CD4-positive, alpha-beta T cell treated with Interleukin-4 for 4 hours (primary cell): Measurements from ENCODE around the gene GPR26.

Experiments
- DNase-seq: peaks from one replicate; pipeline ENCODE4 v3.0.0-alpha.2; 2020

GPR26 gene

GRCh38 chr10:123666318-123667236 is at the start of gene GPR26:
TSS of gene GPR26 (plus strand) at chr10:123666355. CDS start at chr10:123666408, 53 bp downstream.
- no peak for DNase-seq

- no peak for DNase-seq
These were observed 47.9 kb upstream of the GPR26 start for GRCh38 chr10:123618224-123618623.

DNA sequence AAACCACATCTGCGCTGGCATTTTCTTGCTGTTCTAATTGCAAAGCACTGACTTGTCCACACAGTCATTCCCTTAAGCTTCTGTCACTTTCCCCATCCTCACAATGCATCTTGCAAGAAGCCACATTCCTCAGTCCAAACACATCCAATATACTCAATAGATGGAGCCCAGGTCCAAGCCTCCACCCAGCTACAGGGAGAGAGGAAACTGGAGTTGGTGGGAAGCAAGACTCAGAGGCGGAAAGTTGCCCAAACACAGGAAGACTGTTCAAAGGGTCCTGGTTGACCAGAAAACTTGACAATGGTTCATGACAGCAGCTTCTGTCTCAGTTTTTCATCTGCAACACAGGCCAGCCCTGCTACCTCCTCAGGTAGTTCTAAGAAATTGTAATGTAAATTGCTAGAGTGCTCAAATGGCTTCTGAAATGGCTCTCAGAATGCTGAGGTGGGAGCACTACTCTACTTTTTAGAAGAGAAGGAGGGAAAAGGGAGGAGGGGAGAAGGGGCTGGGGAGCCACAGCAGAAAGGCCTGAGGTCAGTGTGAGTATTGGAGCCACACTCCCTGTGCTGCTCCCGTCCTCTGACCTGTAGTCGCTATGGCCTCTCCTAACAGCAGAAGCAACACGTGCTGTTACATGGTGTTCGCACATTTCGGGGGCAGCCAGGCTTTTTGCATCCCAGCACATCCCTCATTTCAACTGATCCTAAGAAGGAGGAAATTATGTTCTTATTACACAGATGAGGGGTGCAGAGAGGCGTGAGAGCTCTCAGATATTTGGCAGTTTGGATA is 46.9 kb upstream of the GPR26 start:
- no peak for DNase-seq

DNA sequence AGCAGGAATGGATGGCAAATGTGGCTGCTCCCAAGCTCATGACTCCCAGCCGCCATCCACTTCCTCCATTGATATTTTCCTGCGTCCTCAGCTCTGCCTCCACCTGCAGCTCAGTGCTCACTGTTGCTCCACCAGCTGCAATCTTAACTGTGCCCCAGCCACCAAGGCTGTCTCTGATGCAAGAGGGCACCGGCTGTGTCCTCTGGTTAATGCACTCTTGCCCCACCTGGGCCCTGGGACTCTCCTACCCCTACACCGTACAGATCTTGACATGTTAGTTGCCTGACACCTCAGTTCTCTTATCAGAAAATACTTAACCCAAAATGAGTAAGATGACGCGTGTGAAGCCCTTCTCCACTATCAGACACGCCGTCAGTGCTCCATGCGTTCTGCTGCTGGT is 45.5 kb upstream of the GPR26 start:
- no peak for DNase-seq

DNA sequence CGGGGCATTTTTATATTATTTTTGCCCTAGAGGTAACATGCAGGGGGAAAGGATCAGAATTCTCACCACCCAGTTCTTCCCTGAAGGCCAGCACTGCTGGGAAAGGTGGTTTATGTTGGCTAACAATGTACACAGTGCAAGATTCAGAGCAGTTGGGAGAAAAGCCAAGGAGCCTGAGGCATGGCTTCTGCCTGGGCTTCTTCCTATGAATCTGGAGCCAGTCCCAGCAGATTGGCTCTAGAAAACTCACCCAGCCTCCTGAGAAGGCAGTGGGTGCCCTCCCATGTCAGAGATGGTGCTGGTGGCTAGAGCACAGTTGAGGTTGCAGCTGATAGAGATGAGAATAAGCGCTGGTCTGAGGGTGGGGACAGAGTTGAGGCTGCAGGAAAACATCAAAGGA is 44.7 kb upstream of the GPR26 start:
- DNase-seq = no peak

- no peak for DNase-seq
These were observed 44.2 kb upstream of the GPR26 start for GRCh38 chr10:123621916-123622315.

DNA sequence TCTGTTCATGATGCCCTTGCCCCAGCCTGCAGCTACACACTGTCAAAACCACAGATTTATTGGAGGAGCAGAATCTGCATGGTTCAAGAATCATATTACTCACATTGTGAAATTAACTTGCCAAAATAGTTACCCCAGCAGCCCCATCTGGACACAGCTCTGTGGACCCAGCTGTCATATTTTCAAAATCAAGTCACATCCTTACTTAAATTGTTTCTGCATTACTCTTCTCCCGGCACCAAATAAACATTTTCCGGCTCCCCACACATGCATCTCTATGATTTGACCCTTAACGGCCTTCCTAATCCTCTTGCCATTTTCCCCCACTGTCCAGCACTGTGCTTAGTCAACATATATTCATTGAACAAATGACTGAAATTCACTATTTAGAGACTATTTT is 43.8 kb upstream of the GPR26 start:
- no peak for DNase-seq

DNA sequence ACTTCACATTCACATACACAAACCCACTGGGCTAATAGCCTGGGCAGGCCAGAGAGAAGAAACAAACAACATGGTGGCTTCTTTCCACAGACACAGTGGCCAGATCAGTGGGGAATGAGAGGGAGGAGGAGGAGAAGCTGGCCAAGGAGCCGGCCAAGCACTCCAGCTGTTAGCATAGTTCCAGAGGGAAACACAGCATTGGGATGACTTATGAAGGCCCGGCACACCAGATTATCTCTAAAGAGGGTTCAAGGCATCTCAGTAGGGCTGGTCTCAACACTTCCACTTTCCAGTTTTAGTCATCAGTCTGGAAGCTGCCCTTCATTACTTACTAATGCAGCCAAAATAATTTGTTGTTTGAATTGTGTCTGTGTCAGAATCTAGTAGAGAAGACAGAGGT is 42.1 kb upstream of the GPR26 start:
- DNase-seq = no peak

DNA sequence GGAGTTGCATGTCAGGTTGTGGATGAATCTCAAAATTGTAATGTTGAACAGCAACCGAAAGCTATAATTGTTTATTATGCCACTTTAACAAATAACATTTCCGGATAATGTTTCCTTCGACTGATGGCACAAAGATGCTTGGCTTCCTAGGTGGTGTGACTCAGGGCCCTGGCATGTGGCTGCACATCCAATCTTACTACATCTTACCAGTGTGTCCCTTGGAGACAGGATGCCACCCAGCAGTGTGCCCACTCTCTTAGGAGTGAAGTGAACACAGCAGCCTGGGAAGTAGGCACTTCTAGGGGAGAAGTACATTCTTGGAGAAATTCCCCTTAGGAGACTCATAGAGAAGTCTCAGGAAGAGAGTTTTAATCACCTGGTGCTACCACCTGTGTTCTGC is 33.0 kb upstream of the GPR26 start:
- no peak for DNase-seq

GRCh38 chr10:123633636-123634035 is 32.5 kb upstream of the GPR26 start:
- DNase-seq = no peak

- DNase-seq = no peak
These were observed 31.9 kb upstream of the GPR26 start for GRCh38 chr10:123634221-123634620.

GRCh38 chr10:123635131-123635530 is 31.0 kb upstream of the GPR26 start:
- DNase-seq = no peak

DNA sequence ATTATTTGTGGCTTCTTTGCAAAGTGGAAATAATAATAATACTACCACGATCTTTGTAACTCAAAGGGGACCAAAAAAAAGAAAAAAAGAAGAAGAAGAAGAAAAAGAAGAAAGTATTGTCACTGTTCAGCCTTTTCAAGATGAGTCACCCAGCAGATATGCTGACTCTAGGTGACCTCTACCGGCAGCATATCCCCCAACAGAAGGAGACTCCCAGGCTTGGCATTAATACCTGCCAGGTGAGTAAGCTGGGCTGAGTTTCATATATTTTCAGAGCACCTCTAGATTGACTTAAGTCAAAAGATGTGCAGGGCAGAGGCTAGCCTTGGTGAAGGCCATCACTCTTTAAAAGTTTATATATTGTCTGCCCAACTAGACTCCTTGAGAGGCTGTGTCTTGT is 30.4 kb upstream of the GPR26 start:
- no peak for DNase-seq

GRCh38 chr10:123636598-123637325 is 29.4 kb upstream of the GPR26 start:
- no peak for DNase-seq

GRCh38 chr10:123637326-123637880 is 28.8 kb upstream of the GPR26 start:
- DNase-seq = no peak

DNA sequence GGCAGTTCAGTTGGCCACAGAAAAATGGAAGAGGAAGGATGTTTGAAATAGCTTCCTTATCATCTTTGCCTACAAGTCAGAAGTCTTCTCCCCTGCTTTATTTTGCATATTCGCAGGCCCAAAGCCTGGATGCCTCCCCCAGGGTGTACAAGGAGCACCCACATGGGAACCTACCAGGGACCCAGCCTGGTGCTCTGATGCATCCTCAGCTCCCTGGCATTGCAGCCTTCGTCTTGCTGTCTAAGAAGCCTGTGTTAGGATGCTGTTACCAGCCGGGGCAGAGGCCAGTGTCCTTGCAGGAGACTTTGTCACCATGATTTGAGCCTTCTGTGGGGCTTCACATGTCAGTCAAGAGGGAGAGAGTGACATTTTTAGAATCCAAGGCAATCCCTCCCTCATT is 27.0 kb upstream of the GPR26 start:
- no peak for DNase-seq

DNA sequence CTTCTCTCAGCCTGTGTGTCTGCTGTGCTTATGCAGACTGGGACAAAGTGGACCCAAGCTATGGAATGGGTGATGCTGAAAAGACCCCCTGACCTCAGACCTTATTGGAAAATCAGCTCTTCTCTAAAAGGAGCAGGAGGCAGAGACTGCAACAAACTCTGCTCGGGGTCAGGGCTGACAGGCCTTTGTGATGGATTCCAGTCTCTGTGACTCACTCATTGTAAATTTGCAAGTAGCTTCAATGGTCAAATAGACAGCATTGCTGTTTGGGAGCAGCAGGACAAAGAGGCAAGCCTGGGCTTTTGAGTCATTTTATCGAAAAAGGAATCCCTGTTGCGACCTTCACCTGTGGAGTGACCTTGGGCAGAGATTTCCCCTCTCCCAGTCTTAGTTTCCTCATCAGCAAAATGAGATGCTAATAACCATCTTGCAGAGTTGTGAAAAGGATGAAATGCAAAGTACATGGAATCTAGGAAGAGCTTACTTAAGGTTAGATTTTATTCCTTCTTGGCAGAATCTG is 26.1 kb upstream of the GPR26 start:
- DNase-seq = no peak

GRCh38 chr10:123642293-123642692 is 23.9 kb upstream of the GPR26 start:
- DNase-seq = no peak

- no peak for DNase-seq
These were observed 23.5 kb upstream of the GPR26 start for GRCh38 chr10:123642697-123643096.

DNA sequence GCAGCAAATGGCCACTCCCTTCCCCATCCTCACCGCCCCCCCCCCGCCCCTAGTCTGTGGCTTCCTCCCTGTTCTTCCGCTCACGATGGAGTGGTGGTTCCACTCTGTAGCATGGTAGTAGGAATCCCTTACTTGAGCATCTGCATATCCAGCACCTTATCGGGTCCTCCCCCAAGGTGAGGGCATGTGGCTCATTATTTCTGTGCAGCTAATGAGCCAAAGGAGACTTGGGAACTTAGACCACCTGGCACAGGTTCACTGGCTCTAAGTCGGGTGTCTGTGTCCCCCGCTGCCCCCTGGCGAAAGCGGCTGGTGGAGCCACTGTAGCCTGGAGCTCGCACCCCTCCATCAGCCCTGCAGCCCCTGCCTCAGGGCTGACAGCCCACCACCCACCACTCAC is 22.8 kb upstream of the GPR26 start:
- DNase-seq = no peak

DNA sequence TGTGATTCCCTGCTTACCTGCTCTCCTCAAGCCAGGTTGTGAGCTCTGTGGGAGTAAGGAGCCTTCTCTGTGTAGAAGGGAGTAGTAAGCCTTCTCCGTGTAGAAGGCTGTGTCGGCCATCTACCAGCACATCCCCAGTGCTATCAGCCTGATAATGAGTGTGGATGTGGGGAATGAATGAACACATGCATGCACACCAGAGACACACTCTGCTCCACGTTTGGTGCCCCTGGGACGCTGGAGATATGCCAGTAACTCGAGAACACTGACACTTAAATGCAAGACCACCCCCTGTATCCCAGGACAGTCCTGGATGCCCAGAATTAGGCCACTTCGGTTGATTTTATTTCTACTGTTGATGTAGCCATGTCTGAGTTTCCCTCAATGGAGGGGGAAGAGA is 21.1 kb upstream of the GPR26 start:
- DNase-seq = no peak

DNA sequence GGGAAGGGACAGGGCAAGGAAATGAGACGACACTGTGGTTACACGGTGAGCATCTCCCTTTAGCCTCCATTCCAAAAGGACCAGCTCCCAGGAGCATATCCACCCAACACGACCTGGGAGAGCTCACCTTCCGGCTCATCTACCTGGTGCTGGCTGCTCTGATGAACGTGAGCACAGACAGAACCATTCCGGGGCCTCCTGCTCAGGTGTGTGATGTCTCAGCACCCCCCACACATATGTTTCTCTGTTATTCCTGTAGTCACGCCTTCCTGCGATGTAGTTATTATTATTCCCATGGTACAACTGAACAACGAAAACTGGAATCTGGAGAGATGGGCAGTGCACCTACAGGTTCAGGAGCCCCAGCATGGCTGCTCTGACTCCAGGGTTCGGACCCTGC is 20.5 kb upstream of the GPR26 start:
- DNase-seq = no peak

- no peak for DNase-seq
These were observed 17.6 kb upstream of the GPR26 start for GRCh38 chr10:123648595-123648994.
